ENCODE results near the gene C3orf20. TPM values are rescaled to one million over a fixed set of nuclear protein-coding genes. Genes with fewer than 3 reads are reported as not detected.

C3orf20 gene
- total and polyA plus RNA-seq, 2 experiments from 2014 or later, result not detected

- TF ChIP-seq ZNF462 (CRISPR knock-in tag; IDR thresholded peaks at IDR 0.05), result no peak
Measured at GRCh38 chr3:14769544-14770325, 94.8 kb downstream of the C3orf20 start (continued).

GRCh38 chr3:14770591-14770990 lies 95.7 kb downstream of the C3orf20 start:
- H3K9me3 Mint-ChIP-seq, result no peaks in the 10 kb centered on the region
- no peak overlapping the region for H3K27ac ChIP-seq (ENCODE audit: low read depth)
- no peaks in the 10 kb centered on the region for H3K36me3 ChIP-seq (ENCODE audit: insufficient read depth)
- no peak overlapping the region for H3K4me3 Mint-ChIP-seq
- H3K27me3 Mint-ChIP-seq (ENCODE audit: insufficient read depth, low read depth, poor library complexity), result peaks cover 19% of the 10 kb centered on the region
- peaks cover 9% of the 10 kb centered on the region for H3K4me1 ChIP-seq (ENCODE audit: insufficient read depth)
- ATAC-seq (no peak), DNase-seq (ENCODE audit: low spot score) (no peak)
- H4K20me1 ChIP-seq (replicated peaks; ENCODE audit: insufficient read depth), result no peaks in the 10 kb centered on the region
- no peak overlapping the region for H3K4me3 ChIP-seq
- no peaks in the 10 kb centered on the region for H3K9me2 ChIP-seq (ENCODE audit: insufficient read depth)
- no peak overlapping the region for H3K4me2 ChIP-seq
- no peaks in the 10 kb centered on the region for H3K27me3 ChIP-seq (ENCODE audit: insufficient read depth)
- H3K79me2 ChIP-seq (replicated peaks; ENCODE audit: insufficient read depth), result no peaks in the 10 kb centered on the region
- no peak overlapping the region; the same call in 1 of the 2 replicates for H3K27ac Mint-ChIP-seq
- H3K36me3 Mint-ChIP-seq (ENCODE audit: low read depth), result no peaks in the 10 kb centered on the region; the same call in 2 of the 3 replicates
- H3F3A ChIP-seq (replicated peaks; ENCODE audit: low read depth), result no peaks in the 10 kb centered on the region
- peaks cover 13% of the 10 kb centered on the region for H3K4me1 Mint-ChIP-seq
- H2AFZ ChIP-seq, result no peak overlapping the region
- no peak for TF ChIP-seq CREB1 (CRISPR knock-in tag; IDR thresholded peaks at IDR 0.05; ENCODE audit: low read depth)
- TF ChIP-seq ETS1 (IDR thresholded peaks at IDR 0.05), result no peak
- TF ChIP-seq NANOG (IDR thresholded peaks at IDR 0.05; ENCODE audit: borderline replicate concordance), result no peak
- TF ChIP-seq ZNF462 (CRISPR knock-in tag; IDR thresholded peaks at IDR 0.05), result no peak
- no peak for TF ChIP-seq STAT1 (IDR thresholded peaks at IDR 0.05; ENCODE audit: unreplicated experiment)
- TF ChIP-seq ZNF114 (CRISPR knock-in tag; IDR thresholded peaks at IDR 0.05), result no peak
- TF ChIP-seq EZH2 (IDR thresholded peaks at IDR 0.05; ENCODE audit: low read depth, unreplicated experiment), result no peak
- TF ChIP-seq ZNF331 (CRISPR knock-in tag; IDR thresholded peaks at IDR 0.05; ENCODE audit: low read depth), result no peak
